Measurements from ENCODE around the gene CSNK1G1.
"Not testable (repeated sequence)": the region's sequence is repeated elsewhere in the genome, so short reads cannot be mapped to it uniquely, and the experiment has no call there.

CSNK1G1 gene

DNA sequence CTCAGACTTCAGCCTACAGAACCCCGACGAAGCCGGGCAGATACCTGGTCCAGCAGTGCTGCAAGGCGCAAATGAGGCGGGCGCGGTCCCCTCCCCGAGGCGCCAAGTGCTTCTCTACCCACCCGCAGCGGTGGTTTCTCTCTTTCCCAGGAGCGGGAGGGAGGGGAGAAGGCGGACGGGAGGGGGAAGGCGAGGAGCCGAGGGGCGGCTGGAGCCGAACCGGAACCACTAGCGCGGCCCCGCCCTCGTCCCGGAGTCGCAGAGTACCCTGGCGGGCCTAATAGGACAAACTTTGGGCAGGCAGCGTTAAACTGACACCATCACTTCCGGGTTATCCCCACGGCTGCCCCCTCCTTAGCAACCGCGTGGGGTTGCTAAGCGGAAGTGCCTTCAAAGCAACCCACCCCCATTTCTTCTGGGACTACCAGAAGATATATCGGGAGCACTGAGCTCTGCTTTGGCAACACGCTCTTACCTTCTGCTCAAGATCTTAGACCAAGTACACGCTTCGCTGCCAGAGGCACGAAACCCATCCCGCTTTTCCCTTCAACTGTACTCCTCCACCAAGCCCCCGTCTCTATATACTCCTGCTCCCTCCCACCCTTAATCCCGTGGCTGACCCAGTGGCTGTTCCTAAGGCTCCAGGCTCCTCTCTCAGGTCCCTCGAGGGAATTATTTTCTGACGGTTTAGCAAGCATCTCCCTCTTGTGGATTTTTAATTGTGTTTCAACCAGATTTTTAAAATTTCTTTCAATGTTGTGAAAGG lies at the start of gene CSNK1G1:
CSNK1G1 (minus strand) TSS at position 230 of the 766 bp plus-strand sequence. CDS start 55,674 bp downstream, outside the sequence.
- DNase-seq: peak; percentile 87

DNA sequence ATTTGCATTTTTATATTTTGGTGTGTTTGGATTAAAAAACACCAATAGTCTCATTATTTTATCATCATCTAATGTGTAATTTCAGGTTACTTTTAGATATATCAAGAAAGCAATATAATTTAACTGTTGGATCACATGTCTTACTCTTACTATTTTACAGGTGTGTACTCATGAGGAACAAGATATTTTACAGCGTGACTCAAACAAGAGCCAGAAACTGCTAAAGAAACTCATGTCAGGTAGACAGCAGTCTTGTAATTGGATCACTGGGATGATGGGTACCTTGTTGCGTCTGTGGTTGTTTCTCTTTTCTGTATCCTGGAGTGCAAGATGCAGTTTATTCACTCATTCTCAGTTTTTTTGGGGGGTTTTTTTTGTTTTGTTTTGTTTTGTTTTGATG lies 44.6 kb upstream of the CSNK1G1 start:
- DNase-seq: no peak

DNA sequence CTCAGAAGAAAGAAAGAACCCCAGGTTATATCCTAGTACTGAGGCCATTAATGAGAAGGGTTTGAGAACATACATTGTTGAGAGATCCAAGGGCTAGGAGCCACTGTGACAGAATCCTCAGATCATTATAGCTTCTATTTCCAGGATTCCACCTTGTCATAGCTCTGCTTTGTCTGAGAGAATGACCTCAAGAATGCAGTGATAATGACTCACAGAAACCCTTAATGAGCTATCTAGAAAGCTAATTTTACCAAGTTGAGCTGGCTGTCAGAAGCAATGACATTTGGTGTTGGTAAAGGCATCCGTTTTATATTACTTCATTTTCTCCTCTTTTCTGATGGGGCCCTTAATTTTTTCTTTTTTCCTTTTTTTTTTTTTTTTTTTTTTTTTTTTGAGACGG lies 42.6 kb upstream of the CSNK1G1 start:
- no peak for DNase-seq

DNA sequence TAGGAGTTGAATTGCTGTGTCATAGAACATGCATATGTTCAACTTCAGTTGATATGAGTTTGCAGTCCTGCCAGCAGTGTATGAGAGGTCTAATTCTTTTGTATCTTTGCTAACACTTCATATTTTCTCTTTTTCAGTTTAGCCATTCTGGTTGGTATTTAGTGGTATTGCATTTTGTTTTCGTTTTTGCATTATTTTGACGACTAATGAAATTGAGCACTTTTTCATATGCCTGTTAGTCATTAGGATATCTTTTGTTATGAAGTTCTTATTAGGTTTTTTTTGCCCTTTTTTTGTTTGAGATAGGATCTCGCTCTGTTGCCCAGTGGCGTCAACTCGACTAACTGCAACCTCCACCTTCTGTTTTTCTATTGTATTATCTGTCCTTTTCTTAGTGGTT lies 40.8 kb upstream of the CSNK1G1 start:
- DNase-seq: no peak

GRCh38 chr15:64392471-64392870 lies 36.5 kb upstream of the CSNK1G1 start:
- DNase-seq: not testable (repeated sequence)

GRCh38 chr15:64389036-64389435 lies 33.1 kb upstream of the CSNK1G1 start:
- DNase-seq: no peak

DNA sequence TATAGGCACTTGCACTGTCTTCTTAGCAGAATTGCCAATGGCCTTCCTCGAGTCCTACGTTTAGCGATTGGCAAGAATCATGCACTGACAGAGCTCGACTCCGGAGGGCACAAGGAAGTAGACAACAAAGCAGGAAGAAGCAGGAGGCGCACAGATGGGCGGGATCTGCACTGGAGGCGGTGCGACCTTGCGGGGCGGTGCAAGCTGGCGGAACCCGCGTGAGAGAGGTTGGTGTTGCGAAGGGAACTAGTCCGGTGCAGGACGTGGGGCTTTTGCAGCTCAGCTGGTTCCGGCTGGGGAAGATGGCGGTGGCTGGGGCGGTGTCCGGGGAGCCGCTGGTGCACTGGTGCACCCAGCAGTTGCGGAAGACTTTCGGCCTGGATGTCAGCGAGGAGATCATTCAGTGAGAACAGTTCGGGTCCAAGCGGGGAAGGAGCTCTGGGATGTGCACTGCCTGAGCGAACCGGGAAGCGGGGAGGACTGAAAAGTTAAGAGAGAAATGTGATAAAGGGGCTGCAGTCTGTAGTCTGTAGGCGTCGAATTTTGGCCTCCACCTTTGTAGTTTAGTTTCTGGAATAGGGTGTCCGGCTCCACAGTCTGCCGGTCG lies 31.7 kb upstream of the CSNK1G1 start, which contains the start of gene TRIP4:
TRIP4 (plus strand) TSS at position 275 of the 607 bp plus-strand sequence; CDS start at position 303, 28 bp downstream.
- DNase-seq: peak; percentile 87

- DNase-seq: no peak
Measured at GRCh38 chr15:64386291-64386690, 30.3 kb upstream of the CSNK1G1 start.

- no peak for DNase-seq
Measured at GRCh38 chr15:64383760-64384159, 27.8 kb upstream of the CSNK1G1 start.

GRCh38 chr15:64381000-64381751 lies 25.2 kb upstream of the CSNK1G1 start, which contains the start of gene PCLAF:
PCLAF (minus strand) TSS chr15:64381441; CDS start chr15:64381371, 70 bp downstream.
- DNase-seq: peak; percentile 79

DNA sequence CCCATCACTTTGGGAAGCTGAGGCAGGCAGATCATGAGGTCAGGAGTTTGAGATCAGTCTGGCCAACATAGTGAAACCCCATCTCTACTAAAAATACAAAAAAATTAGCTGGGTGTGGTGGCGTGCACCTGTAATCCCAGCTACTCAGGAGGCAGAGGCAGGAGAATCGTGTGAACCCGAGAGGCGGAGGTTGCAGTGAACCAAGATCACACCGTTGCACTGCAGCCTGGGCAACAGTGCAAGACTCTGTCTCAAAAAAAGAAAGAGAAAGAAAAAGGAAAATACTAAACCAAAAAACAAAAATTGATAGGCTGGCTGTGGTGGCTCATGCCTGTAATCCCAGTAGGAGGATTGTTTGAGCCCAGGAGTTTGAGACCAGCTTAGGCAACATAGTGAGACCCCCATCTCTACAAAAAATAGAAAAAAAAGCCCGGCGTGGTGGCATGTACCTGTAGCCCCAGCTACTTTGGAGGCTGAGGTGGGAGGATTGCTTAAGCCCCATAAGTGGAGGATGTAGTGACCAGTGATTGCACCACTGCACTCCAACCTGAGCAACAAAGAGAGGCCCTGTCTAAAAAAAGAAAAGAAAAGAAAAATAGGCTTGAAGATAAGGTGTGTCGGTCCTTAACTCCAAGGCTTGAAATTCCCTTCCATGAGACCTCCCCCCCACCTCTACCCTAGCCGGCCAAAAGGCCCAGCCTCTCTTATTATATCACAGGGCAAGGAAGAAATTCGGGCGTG lies 24.3 kb upstream of the CSNK1G1 start:
- not testable (repeated sequence) for DNase-seq

DNA sequence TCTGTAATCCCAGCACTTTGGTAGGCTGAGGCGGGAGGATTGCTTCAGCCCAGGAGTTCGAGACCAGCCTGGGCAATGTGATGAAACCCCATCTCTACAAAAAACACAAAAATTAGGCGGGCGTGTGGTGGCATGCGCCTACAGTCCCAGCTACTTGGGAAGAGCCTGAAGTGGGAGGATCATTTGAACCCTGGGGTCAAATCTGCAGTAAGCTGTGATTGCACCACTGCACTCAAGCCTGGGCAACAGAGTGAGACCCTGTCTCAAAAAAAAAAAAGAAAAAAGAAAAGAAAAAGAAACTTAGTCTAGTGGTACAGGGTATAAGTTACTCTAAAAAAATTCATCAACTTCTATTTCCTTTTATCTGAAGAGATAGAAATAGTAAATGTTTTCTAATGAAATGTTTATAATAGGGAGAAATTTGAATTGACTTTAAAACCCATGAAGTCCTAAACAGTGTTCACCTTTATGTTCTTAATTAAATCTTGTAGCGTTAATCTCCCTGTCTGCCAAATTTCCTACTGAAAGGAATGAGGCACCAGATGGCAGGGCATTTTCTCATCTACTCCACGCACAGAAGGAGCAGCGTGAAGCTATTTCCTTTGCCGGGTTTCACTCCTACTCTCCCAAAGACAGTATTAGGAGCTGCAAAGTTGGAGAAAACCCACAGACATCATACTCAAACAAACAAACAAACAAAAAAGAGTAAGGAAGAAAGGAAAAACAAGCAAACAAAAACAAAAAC lies 23.4 kb upstream of the CSNK1G1 start:
- no peak for DNase-seq

DNA sequence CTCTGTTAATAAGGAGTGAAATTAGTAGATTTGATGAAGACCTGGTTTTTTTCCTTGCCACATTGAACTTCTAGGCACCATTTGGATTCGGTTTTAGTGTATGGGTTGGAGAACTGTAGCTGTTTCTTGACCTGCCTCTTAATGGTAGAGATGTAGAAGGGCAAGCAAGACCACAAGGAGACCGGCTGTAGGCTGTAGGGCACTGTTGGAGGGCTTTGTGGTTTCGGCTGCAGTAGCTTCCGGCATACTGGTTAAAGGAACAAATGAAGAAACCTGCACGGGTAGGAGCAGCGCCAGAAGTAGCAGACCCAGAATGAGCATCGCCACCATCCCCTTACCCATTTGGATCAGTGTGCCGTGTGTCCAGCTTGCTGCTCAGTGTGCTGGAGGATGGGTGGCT lies 17.4 kb upstream of the CSNK1G1 start:
- no peak for DNase-seq

- not testable (repeated sequence) for DNase-seq
Measured at GRCh38 chr15:64371383-64371782, 15.4 kb upstream of the CSNK1G1 start.

DNA sequence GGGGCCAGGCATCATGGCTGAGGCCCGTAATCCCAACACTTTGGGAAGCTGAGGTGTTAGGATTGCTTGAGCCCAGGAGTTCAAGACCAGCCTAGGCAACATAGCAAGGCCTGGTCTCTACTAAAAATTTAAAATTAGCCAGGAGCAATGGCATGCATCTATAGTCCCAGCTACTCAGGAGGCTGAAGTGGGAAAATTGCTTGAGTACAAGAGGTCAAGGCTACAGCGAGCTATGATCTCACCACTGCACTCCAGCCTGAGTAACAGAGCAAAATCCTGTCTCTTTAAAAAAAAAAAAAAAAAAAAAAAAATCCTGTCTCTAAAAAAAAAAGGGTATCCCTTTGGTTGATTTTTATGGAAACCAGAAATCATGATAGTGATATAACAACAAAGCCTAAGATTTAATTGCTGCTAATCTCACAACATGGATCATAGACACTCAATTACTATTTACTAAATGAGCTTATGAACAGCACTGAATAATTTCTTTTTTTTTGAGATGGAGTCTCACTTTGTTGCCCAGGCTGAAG lies 13.2 kb upstream of the CSNK1G1 start:
- DNase-seq: no peak

DNA sequence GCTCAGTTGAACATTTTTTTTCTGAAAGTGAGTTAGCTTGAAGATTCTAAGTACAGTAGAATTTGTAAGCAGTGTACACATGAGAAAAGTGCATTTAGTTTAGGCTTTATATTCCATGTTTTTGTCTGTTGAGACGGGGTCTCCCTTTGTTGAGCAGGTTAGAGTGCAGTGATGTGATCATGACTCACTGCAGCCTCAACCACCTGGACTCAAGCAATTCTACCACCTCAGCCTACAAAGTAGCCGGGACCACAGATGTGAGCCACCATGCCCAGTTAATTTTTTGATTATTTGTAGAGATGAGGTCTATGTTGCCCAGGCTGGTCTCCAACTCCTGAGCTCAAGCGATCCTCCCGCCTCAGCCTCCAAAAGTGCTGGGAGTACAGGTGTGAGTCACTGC lies 5.3 kb upstream of the CSNK1G1 start:
- DNase-seq: no peak

- DNase-seq: no peak
Measured at GRCh38 chr15:64356710-64357040, 702 bp upstream of the CSNK1G1 start.

GRCh38 chr15:64355348-64355943 lies 527 bp downstream of the CSNK1G1 start:
- no peak for DNase-seq

DNA sequence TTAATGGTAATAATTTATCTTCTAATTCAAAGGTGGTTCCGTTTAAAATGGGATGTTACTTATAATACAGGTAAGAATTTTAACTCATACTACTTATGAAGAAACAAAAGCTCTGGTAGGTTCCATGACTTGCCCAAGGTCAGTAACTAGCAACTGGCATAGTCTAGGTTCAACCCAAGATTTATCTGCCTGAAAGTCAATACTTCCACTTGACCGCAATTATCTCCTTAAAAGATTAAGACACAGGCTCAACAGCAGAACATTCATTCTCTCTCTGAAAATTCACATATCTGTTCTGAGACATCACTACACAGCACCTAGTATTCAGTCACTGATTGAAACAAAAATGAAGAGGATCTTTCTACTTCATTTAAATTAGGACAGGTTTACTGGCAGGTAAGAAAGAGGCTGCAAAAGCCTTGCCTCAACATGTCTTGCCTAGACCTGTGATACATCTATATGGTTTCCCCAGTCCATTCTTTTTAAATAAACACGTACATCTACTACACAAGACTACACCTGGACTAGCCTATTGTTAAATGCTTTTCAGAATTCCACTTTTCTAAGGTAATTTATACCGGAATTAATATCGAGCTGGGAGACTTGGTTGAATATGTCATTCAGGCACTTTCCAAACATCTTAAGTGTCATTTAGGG lies 1.2 kb downstream of the CSNK1G1 start:
- DNase-seq: no peak

DNA sequence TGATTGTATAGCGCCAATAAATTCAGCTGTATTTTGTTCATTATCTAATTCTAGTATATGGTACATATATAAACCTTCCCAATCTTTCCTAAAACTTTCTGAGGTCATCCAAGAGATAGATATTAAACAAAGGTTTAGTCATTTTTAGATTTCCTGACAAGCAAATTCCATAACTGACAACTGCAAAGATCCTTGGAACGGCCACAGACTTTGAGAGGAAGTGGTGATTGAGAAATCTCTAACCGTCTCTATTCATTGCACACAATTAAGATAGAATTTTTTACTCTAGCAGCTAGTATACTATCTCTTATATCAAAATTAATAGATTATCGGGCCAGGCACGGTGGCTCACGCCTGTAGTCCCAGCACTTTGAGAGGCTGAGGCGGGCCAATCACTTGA lies 4.7 kb downstream of the CSNK1G1 start:
- no peak for DNase-seq

- DNase-seq: no peak
Measured at GRCh38 chr15:64349375-64349774, 6.6 kb downstream of the CSNK1G1 start.

Measured in GOT3 (cell line).